Hematopoietic multipotent progenitor cell treated with erythropoietin and hydrocortisone succinate and interleukin-3 and kit ligand, for 17 days (in vitro differentiated cells): Measurements from ENCODE around the gene TM4SF1.
"Not testable (repeated sequence)": the region's sequence is repeated elsewhere in the genome, so short reads cannot be mapped to it uniquely, and the experiment has no call there.

Source experiments
- DNase-seq: peaks from one replicate; pipeline ENCODE4 v3.0.0-alpha.2; 2015; ENCODE audit warnings: low spot score

The TM4SF1 gene

DNA sequence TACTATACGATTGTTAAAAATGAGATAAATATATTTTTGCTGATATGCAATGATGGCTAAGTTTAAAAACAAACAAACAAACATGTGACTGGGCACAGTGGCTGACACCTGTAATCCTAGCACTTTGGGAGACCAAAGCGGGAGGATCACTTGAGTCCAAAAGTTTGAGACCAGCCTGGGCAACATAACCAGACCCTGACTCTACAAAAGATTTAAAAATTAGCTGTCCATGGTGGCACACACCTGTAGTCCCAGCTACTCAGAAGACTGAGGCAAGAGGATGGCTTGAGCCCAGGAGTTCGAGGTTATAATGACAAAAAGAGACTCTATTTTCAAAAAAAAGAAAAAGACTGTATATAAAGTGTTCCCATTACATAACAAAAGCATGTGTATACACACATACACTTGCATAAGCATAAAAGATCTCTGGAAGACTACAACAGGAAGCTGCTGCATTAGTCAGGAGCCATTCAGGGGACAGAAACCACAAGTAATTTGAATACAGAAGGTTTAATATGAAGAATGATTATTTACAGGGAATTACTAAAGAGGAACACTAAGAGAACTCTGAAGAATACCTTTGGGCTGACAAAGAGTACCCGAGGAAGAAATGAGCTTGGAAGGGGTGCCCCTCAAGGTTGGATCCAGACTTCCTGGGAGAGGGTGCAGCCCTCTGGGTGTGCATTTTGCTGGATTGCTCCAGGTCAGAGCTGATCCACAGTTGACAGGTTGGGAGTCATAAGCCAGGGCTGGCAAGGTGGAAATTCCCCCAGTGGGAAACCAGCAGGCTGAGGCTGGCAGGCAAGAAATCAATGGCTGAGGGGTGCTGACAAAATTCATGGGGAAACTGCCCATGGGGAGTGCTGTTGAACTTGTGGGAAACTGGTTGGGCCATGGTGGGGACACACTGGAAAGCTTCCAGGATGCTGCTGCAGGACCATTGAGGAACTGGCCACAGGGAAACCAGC lies 34.8 kb downstream of the TM4SF1 start:
- no peak for DNase-seq

- DNase-seq = no peak
These were observed 37.0 kb downstream of the TM4SF1 start for GRCh38 chr3:149340310-149340933.

DNA sequence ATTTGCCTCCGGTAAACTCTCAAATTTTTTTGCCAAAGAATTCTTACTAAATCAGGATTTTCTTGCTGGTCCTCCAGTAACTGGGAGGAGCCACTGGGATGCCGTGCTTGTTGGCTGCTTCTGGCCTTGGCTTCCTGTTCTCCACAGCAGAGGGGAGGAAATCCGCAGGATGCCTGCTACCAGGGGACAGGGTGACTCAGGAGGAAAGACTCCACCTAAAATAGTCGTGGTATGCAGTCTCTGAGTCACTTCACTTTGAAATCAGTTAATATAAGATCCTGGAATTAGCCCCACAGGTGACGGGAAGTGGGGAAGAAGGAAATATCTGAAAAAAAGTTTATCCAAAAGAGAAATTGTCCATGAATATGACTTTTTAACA lies 37.5 kb downstream of the TM4SF1 start:
- no peak for DNase-seq

- not testable (repeated sequence) for DNase-seq
These were observed 40.0 kb downstream of the TM4SF1 start for GRCh38 chr3:149337486-149337885.

- DNase-seq = no peak
These were observed 40.5 kb downstream of the TM4SF1 start for GRCh38 chr3:149336925-149337324.

DNA sequence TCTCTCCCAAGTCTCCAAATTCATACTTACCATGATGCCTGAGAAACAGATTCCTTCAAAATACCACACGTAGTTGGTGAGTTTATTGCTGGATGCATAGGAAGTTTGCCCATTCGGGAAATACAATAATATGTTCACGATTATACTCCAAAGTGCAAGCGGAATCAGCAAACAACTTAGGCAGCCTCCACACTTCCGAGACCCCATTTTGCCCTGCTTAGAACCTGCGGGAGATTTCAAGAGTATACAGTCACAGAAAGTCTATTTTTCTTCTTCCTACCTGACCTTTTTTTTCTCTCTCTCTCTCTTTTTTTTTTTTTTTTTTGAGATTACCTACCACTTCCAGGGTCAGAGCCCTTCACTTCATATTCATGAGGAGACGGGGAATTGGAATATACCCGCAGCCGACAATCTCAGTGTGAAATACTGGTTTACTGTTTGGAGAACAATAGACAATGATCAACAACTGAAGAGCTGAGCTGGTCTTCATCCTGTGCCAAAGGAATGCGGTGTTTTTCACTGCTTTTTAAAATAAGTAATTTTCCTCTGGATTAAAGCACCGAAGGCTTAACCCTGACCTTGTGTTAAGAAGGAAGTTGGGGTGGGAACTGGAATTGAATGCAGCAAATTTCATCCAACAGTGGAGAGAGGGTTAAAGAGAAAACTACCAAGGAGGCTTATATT lies 44.1 kb downstream of the TM4SF1 start, which contains the start of gene TM4SF18:
TSS of gene TM4SF18 (minus strand) at position 461 of the 684 bp plus-strand sequence. CDS start at position 207, 254 bp downstream.
- no peak for DNase-seq

GRCh38 chr3:149332771-149333170 lies 44.7 kb downstream of the TM4SF1 start:
- no peak for DNase-seq

DNA sequence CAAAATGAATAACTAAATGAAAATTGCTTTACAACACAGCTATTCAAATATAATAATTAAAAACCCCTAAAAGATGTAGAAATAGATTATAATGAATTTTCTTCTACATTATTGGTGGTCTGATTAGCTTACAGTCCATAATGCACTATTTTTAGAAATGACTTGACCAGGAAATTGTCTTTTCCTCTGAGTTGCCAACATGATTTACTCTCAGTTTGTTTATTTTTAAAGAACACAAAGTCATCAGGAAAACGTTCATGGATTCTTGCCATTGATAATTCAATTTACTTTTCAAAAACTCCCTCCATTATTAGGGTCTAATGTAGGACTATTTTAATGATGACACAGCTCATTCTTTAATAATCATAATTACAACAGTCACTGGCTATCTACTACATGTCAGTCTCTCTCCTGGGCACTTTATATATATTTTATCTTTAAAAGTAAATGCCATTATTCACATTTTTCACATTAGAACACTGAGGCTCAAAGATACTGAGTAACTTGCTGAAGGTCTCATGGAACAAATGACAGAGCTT lies 45.2 kb downstream of the TM4SF1 start:
- DNase-seq = no peak

GRCh38 chr3:149331396-149331795 lies 46.1 kb downstream of the TM4SF1 start:
- no peak for DNase-seq

GRCh38 chr3:149330609-149331331 lies 46.7 kb downstream of the TM4SF1 start:
- DNase-seq = no peak

DNA sequence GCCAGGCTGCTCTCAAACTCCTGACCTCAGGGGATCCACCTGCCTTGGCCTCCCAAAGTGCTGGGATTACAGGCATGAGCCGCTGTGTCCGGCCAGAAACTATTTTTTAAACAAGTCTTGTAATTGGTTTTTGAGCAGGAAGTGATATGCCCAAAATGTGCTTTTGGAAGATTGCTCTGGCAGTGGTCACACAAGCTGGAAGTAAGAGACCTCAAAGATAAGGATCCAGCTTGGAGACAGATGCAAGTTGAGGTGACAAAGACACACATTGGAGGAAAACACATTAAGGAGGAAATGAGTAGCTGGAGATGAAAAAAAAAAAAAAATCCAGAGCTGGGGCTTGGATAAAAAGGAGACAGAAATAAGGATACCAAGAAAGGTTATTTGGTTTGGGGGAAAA lies 50.3 kb downstream of the TM4SF1 start:
- no peak for DNase-seq

GRCh38 chr3:149325581-149325980 lies 51.9 kb downstream of the TM4SF1 start:
- DNase-seq = no peak

DNA sequence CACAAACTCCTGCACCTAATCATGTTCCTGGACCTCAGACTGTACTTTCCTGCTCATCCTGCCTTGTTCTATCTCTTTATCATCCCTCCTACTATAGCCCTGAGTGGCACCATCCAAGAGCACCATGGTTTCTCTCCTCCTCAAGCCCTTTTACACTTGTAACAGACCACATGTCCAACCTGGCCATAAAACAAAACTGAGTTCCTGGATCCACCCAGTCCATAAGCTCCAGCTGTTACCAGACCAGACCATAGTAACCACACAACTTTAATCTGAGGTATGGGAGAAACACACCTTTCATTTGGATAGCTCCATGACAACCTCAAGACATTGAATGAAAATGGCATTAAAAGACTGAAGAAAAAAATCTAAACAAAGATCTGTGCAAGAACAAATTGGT lies 53.1 kb downstream of the TM4SF1 start:
- DNase-seq = no peak

DNA sequence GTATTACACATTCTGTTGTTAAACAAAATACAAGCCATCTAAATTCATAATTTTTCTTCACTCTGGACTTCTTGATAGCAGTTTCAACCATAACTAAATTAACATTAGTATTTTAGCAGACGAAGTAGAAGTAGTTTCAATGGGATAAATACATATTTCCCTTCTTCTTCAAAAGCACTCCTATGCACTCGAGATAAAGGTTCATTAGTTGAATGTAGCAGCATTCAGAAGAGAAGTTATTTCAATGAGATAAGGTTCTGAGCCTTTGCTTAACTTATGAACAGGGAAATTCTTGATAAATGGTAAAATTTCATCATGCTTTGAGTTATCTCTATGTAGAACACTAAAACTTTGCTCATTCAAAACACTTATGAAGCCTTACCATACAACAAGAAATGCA lies 55.8 kb downstream of the TM4SF1 start:
- DNase-seq = no peak

DNA sequence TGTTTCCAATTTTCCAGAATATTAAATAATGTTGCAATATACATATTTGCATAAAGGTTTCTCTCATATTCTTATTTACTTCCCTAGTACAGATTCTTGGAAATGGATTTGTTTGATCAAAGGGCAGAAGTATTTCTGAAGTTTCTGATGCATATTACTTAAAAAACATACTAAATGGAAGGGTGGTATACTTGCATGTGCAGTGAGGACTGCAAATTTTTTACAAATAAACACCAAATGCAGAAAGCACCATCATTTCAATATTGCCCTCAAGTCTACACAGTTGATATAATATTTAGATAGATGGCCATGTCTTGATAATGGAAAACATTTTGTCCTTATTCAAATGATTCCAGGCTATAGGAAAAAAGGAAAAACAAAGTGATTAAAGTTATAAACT lies 56.3 kb downstream of the TM4SF1 start:
- DNase-seq = no peak

DNA sequence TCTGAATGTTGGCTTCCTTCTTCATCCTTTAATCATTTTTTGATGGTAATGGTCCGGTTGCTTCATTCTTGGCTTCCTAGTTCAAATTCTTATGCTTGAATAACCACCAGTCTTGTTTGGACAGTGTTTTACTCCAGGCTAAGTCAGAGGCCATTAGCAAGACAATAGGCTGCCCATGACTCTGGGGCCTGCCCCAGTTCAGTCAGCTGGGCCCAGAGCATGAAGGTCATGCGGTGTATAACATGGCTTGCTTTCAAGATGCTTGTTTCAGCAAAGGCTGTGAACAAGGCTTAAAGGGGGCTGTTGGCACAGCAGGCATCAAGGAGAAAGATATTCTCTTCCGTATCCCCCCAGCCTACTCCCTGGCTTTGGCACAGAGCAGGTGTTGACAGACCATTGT lies 57.7 kb downstream of the TM4SF1 start:
- DNase-seq = no peak
